Endothelial cell of umbilical vein (primary cell): ENCODE measurements around the gene RO60. TPM values are rescaled to one million over a fixed set of nuclear protein-coding genes. Genes with fewer than 3 reads are reported as not detected.

ENCODE experiments used
- BruUV-seq: library from RNA; stranded (reverse); fragments of 400-500 nt; replicated peaks from 2 replicates; lab custom pipeline; 2021; lab: Mats Ljungman, UMichigan
- CTCF ChIA-PET: fragments of 300-600, 350-600 bp; sonication (Branson Sonifier 250); formaldehyde crosslinking; loops from one replicate; lab custom pipeline; 2021; ENCODE audit warnings: antibody characterized with exemption, inconsistent platforms; lab: Charles Lee
- POLR2A ChIA-PET: fragments of 300-600, 350-600 bp; sonication (Branson Sonifier 250); formaldehyde crosslinking; loops from one replicate; lab custom pipeline; 2021; ENCODE audit warnings: antibody characterized with exemption, inconsistent platforms; lab: Charles Lee
- DNase-seq: peaks from one replicate; pipeline ENCODE4 v3.0.0-alpha.2; 2011; ENCODE audit warnings: low read depth, low spot score
- FAIRE-seq: peaks from 2 replicates; lab custom pipeline; 2011; peaks lifted over from hg19 to GRCh38; lab: Jason Lieb, UNC
- H2AFZ ChIP-seq: 2 replicates; pipeline ENCODE4 v1.6.0; 2012; ENCODE audit warnings: low read depth, low read length, control low read depth, inconsistent platforms
- H3K27ac ChIP-seq: 2 replicates; pipeline ENCODE4 v1.5.1; 2011; ENCODE audit warnings: low read depth, mild to moderate bottlenecking, control low read depth, low read length, moderate library complexity; ENCODE audit not compliant: insufficient read depth
- H3K27me3 ChIP-seq, 2 experiments: 2 replicates each; pipeline versions ENCODE4 v1.6.0 to v1.6.1; 2011; ENCODE audit warnings: low read length in 2 of 2, mixed read lengths in 1 of 2; ENCODE audit not compliant: control insufficient read depth in 2 of 2, insufficient read depth in 2 of 2
- H3K36me3 ChIP-seq, 2 experiments: 2 replicates in 1 of 2; 3 replicates in 1 of 2; pipeline ENCODE4 v1.5.1; 2011; ENCODE audit warnings: low read length in 2 of 2, mild to moderate bottlenecking in 1 of 2, moderate library complexity in 1 of 2; ENCODE audit not compliant: control insufficient read depth in 2 of 2, insufficient read depth in 2 of 2; ENCODE audit errors: extremely low read depth in 1 of 2
- H3K4me1 ChIP-seq: 3 replicates; pipeline ENCODE4 v1.5.1; 2011; ENCODE audit warnings: mild to moderate bottlenecking, low read length; ENCODE audit not compliant: control insufficient read depth, insufficient read depth; ENCODE audit errors: extremely low read depth
- H3K4me2 ChIP-seq: 2 replicates; pipeline ENCODE4 v1.6.1; 2011; ENCODE audit warnings: low read length, control low read depth, mixed read lengths; ENCODE audit not compliant: insufficient read depth
- H3K4me3 ChIP-seq, 3 experiments: fragments of 200-600 bp in 1 of 3; sonication (generic), shearing (Covaris generic) in 1 of 3; replicated peaks in 1 of 3; 2 replicates each; pipeline ENCODE4 v1.5.1; 2011 to 2016; ENCODE audit warnings: control low read depth in 3 of 3, low read length in 3 of 3, mild to moderate bottlenecking in 2 of 3, inconsistent platforms in 1 of 3, low read depth in 1 of 3, moderate library complexity in 1 of 3; ENCODE audit not compliant: insufficient read depth in 1 of 3
- H3K79me2 ChIP-seq: 2 replicates; pipeline ENCODE4 v1.6.0; 2012; ENCODE audit warnings: low read length, inconsistent platforms; ENCODE audit not compliant: control insufficient read depth, insufficient read depth
- H3K9ac ChIP-seq: replicated peaks from 2 replicates; pipeline ENCODE3; 2011; ENCODE audit warnings: low read length, control low read depth; ENCODE audit not compliant: insufficient read depth; ENCODE audit errors: extremely low read depth
- H3K9me1 ChIP-seq: replicated peaks from 3 replicates; pipeline ENCODE4 v1.6.0; 2011; ENCODE audit warnings: mild to moderate bottlenecking, low read length; ENCODE audit not compliant: control insufficient read depth, insufficient read depth; ENCODE audit errors: extremely low read depth
- H3K9me3 ChIP-seq: replicated peaks from 2 replicates; pipeline ENCODE4 v1.5.1; 2012; ENCODE audit warnings: low read length, inconsistent platforms; ENCODE audit not compliant: control insufficient read depth, insufficient read depth
- H4K20me1 ChIP-seq: replicated peaks from 2 replicates; pipeline ENCODE3; 2011; ENCODE audit warnings: mild to moderate bottlenecking, low read length; ENCODE audit not compliant: control insufficient read depth, insufficient read depth; ENCODE audit errors: extremely low read depth
- FOS ChIP-seq: IDR thresholded peaks from 2 replicates; pipeline ENCODE4 v1.6.1; 2011; ENCODE audit warnings: mild to moderate bottlenecking, low read length, moderate library complexity, borderline replicate concordance; ENCODE audit not compliant: insufficient read depth
- JUN ChIP-seq: IDR thresholded peaks from 2 replicates; pipeline ENCODE4 v1.6.1; 2011; ENCODE audit warnings: borderline replicate concordance, low read depth; ENCODE audit not compliant: insufficient read length, insufficient read depth
- MYC ChIP-seq: IDR thresholded peaks from one replicate; pipeline ENCODE4 v1.6.1; 2011; ENCODE audit warnings: mild to moderate bottlenecking, low read depth, low read length
- POLR2A ChIP-seq: IDR thresholded peaks from 2 replicates; pipeline ENCODE4 v1.6.1; 2012; ENCODE audit warnings: low read depth, mild to moderate bottlenecking, control low read depth, low read length
- dilution Hi-C: fragments of 300-500 bp; cut with MboI; formaldehyde crosslinking; loops from one replicate; pipeline ENCODE4 v1.15.0; 2019; ENCODE audit warnings: low sequenced_read_pairs; ENCODE audit not compliant: extremely low pct_ligation_motif_present
- intact Hi-C: fragments of 100-400 bp; cut with micrococcal nuclease; formaldehyde crosslinking; loops from one replicate; pipeline ENCODE4 v1.10.0; 2022
- polyA plus RNA-seq, 4 experiments: library from polyadenylated mRNA; depleted of rRNA in 3 of 4; stranded (reverse) in 3 of 4; unstranded in 1 of 4; fragments of >200 nt; gene quantifications; 2 replicates each; pipeline versions ENCODE4 v1.2.1 to v1.2.3, GENCODE V29; 2011 to 2012; ENCODE audit warnings: missing spikeins in 1 of 4
- total RNA-seq: library from RNA; stranded (reverse); gene quantifications from 2 replicates; pipeline ENCODE4 v1.2.3, GENCODE V29; 2021

RO60 gene
- total and polyA plus RNA-seq, 2 donors (not counting 3 experiments of a cell fraction or from before 2014, with no cell fraction given), result 11.1 to 60.3 TPM

GRCh38 chr1:193065954-193066353, 6.5 kb downstream of the RO60 start:
- ChIA-PET POLR2A (interaction anchor here (0.6 kb wide), 1 partner anchor 498 kb away, joined by 4 read pairs; no protein-coding TSS in a partner anchor), CTCF (interaction anchor here (0.6 to 1.2 kb wide), 3 partner anchors 14 to 20 kb away, joined by 3 read pairs; no protein-coding TSS in a partner anchor)
- Histone ChIP-seq H3K9ac (no peak overlapping the region), H3K27me3 (no peaks in the 10 kb centered on the region), H3K27ac (no peak overlapping the region), H3K36me3 (peaks cover 0 to 7% of the 10 kb centered on the region in 2 experiments), H2AFZ (no peak overlapping the region), H3K4me3 (no peak overlapping the region), H3K4me1 (peaks cover 11% of the 10 kb centered on the region), H3K79me2 (peaks cover 85% of the 10 kb centered on the region), H3K4me2 (no peak overlapping the region), H3K9me1 (no peaks in the 10 kb centered on the region), H4K20me1 (peaks cover 4% of the 10 kb centered on the region), H3K9me3 (no peaks in the 10 kb centered on the region)
- no peak for FAIRE-seq
- no TSS peak for BruUV-seq
- no peak for DNase-seq
- intact Hi-C loops, result no loop called here
- TF ChIP-seq POLR2A, result no peak
- dilution Hi-C loops, result no loop called here

- DNase-seq (no peak), FAIRE-seq (no peak)
- Histone ChIP-seq H3K4me2 (no peak overlapping the region), H3K27ac (no peak overlapping the region), H3K4me3 (no peak overlapping the region), H3K36me3 (peaks cover 0 to 7% of the 10 kb centered on the region in 2 experiments), H3K79me2 (peaks cover 83% of the 10 kb centered on the region), H2AFZ (no peak overlapping the region), H3K9me1 (no peaks in the 10 kb centered on the region), H4K20me1 (peaks cover 4% of the 10 kb centered on the region), H3K9ac (peak overlapping the region; percentile 1), H3K4me1 (peaks cover 6% of the 10 kb centered on the region), H3K9me3 (no peaks in the 10 kb centered on the region), H3K27me3 (no peaks in the 10 kb centered on the region)
- intact Hi-C loops (no loop called here), dilution Hi-C loops (no loop called here)
- ChIA-PET CTCF (interaction anchor here (0.9 to 1.2 kb wide), 2 partner anchors 13 to 19 kb away, joined by 3 read pairs; no protein-coding TSS in a partner anchor), POLR2A (no interaction called here)
- no peak for TF ChIP-seq POLR2A
- no peak for TF ChIP-seq JUN
- no peak for TF ChIP-seq FOS
- TF ChIP-seq MYC, result no peak
- no TSS peak for BruUV-seq
These were observed 7.2 kb downstream of the RO60 start for GRCh38 chr1:193066606-193067005.
